Measurements from ENCODE around the gene CYB5D1. TPM values are rescaled to one million over a fixed set of nuclear protein-coding genes. Genes with fewer than 3 reads are reported as not detected.

Gene CYB5D1
- total RNA-seq, 4 donors from 2014 or later, result 11.6 to 14.9 (median 12.0) TPM

- 2% methylated on average over 8 of the region's 64 CpGs for WGBS
- no peaks in the 10 kb centered on the region for H3K27me3 ChIP-seq
- DNase-seq (ENCODE audit: extremely low spot score), result no peak
- intact Hi-C loops (cut with DNase I), result loop anchor here (2.0 kb wide), 1 partner anchor 51 kb away; the partner anchor contains the start of gene KDM6B
- H3K4me3 ChIP-seq, result peak overlapping the region; percentile 84 to 93 (median 90)
- H3K4me1 ChIP-seq, result peaks cover 47 to 86% (median 81%) of the 10 kb centered on the region in 4 donors
- TF ChIP-seq POLR2AphosphoS5 (IDR thresholded peaks at IDR 0.05), result peak in 1 of 2 donors; percentile 3
- TF ChIP-seq POLR2A (IDR thresholded peaks at IDR 0.05; ENCODE audit: low read depth), result no peak
- H3K27ac ChIP-seq (replicated peaks in 1 of 4), result peak overlapping the region; percentile 90 to 96 (median 94)
- H3K9me3 ChIP-seq, result no peaks in the 10 kb centered on the region
- peaks cover 0 to 5% (median 4%) of the 10 kb centered on the region in 4 donors for H3K36me3 ChIP-seq
These were observed 27.8 kb downstream of the CYB5D1 start for GRCh38 chr17:7885367-7886226.

- Histone ChIP-seq H3K4me3 (peak overlapping the region; percentile 84 to 93 (median 90)), H3K27ac (replicated peaks in 1 of 4) (peak overlapping the region; percentile 90 to 96 (median 94)), H3K36me3 (peaks cover 0 to 9% (median 9%) of the 10 kb centered on the region in 4 donors), H3K4me1 (peaks cover 47 to 82% (median 78%) of the 10 kb centered on the region in 4 donors), H3K27me3 (no peaks in the 10 kb centered on the region), H3K9me3 (no peaks in the 10 kb centered on the region)
- TF ChIP-seq EP300 (IDR thresholded peaks at IDR 0.05) (no peak), CTCF (IDR thresholded peaks at IDR 0.05) (no peak), POLR2A (IDR thresholded peaks at IDR 0.05; ENCODE audit: low read depth) (no peak), POLR2AphosphoS5 (IDR thresholded peaks at IDR 0.05) (no peak)
- intact Hi-C loops (cut with DNase I), result no loop called here
- DNase-seq (ENCODE audit: extremely low spot score), result no peak
- 3% methylated on average over 23 of the region's 30 CpGs for WGBS
These were observed 28.6 kb downstream of the CYB5D1 start for GRCh38 chr17:7886227-7887037.

GRCh38 chr17:7887038-7887481 is 29.3 kb downstream of the CYB5D1 start:
- DNase-seq (ENCODE audit: extremely low spot score), result no peak
- Histone ChIP-seq H3K36me3 (peaks cover 0 to 15% (median 11%) of the 10 kb centered on the region in 4 donors), H3K27me3 (no peaks in the 10 kb centered on the region), H3K27ac (replicated peaks in 1 of 4) (peak overlapping the region; percentile 90 to 96 (median 94)), H3K4me1 (peaks cover 47 to 76% (median 72%) of the 10 kb centered on the region in 4 donors), H3K4me3 (peak overlapping the region; percentile 84 to 93 (median 90)), H3K9me3 (no peaks in the 10 kb centered on the region)
- 2% methylated on average over 8 of the region's 8 CpGs for WGBS
- intact Hi-C loops (cut with DNase I), result no loop called here
- TF ChIP-seq POLR2A (IDR thresholded peaks at IDR 0.05; ENCODE audit: low read depth) (no peak), EP300 (IDR thresholded peaks at IDR 0.05) (no peak), POLR2AphosphoS5 (IDR thresholded peaks at IDR 0.05) (no peak), CTCF (IDR thresholded peaks at IDR 0.05) (no peak)

GRCh38 chr17:7887482-7888183 is 29.8 kb downstream of the CYB5D1 start:
- no peaks in the 10 kb centered on the region for H3K27me3 ChIP-seq
- peak overlapping the region; percentile 90 to 96 (median 94) for H3K27ac ChIP-seq (replicated peaks in 1 of 4)
- WGBS, result 1% methylated on average over 27 of the region's 35 CpGs
- H3K4me1 ChIP-seq, result peaks cover 47 to 70% (median 66%) of the 10 kb centered on the region in 4 donors
- peak; percentile 97 for DNase-seq (ENCODE audit: extremely low spot score)
- intact Hi-C loops (cut with DNase I), result no loop called here
- H3K36me3 ChIP-seq, result peaks cover 0 to 20% (median 11%) of the 10 kb centered on the region in 4 donors
- peak; percentile 67 to 82 for TF ChIP-seq POLR2AphosphoS5 (IDR thresholded peaks at IDR 0.05)
- TF ChIP-seq CTCF (IDR thresholded peaks at IDR 0.05), result no peak
- peak overlapping the region; percentile 84 to 93 (median 90) for H3K4me3 ChIP-seq
- no peaks in the 10 kb centered on the region for H3K9me3 ChIP-seq

Measured in esophagus muscularis mucosa (tissue), 4 donors.